ENCODE measurements around the gene PSMA5.
A peak's percentile ranks its signal among the peaks of the same experiment; 100 is the strongest.
"Not testable (repeated sequence)": the region's sequence is repeated elsewhere in the genome, so short reads cannot be mapped to it uniquely, and the experiment has no call there.

The PSMA5 gene

DNA sequence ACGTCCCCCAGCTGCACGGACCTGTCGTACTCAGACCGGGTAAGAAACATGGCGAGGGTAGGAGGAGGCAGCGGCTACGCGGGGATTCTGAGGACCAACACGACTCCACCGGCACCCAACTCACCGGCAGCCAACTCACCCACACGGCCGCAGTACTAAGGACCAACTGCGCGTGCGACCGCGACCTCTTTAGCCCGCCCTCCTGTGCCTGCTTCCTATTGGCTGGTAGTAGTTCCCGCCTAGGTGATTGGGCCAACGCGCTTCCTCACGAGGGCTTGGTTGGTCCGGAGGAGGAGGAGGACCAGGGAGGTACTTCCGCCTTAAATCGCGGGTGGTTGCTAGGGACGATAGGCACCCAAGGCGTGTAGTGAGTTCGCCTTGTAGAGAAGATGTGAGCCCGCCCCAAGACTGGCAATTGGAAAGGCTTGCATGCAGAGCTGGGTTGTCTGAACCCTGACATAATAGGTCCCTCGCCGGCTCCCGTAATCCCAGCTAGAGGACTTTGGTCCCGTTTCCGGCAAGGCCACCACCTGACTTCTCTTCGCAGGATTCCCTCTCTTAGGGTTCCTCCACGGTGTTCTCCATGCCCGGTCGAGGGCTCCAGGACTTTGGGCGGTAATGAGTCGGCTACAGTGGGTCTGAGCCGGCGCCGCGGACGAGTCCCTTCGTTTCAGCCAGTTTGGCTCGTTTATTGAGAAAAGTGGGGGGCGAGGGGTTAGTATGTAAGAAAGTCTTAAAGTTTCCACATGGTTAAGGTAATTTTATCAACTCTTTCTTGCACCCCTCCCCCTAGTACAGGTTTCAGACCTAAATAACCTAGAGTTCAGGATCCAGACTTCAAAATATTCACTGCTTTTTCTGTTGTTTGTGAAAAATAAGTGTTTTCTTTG, at the start of gene PSMA5:
PSMA5 (minus strand) TSS at position 168 of the 890 bp plus-strand sequence; CDS start at position 50, 118 bp downstream.
- peak; percentile 94 to 100 (median 96) for DNase-seq
- intact Hi-C loops (cut with DNase I): loop anchor here (2.0 kb wide), 2 partner anchors 56 to 106 kb away; partner anchors contain the start of gene ATXN7L2

DNA sequence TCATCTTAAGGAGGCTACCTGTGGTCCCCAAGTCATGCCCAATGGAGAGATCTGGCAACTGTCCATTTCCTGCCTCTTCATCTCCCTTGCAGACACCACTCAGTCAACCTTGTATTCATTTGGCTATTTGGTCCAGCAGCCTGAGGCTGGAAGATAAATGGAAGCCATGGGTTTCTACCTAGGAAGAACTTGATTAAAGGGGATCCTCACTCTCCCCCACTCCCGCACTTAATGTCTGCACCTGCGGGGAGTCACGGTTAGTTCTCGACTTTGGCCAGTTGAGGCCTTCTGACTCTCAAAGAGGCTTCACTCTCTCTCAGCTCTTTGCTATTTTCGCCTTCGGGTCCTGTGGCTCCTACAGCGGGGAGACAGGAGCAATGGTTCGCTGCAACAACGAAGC, 49.0 kb upstream of the PSMA5 start:
- peak in 1 of 10 donors; percentile 43 for DNase-seq
- intact Hi-C loops (cut with DNase I): no loop called here

DNA sequence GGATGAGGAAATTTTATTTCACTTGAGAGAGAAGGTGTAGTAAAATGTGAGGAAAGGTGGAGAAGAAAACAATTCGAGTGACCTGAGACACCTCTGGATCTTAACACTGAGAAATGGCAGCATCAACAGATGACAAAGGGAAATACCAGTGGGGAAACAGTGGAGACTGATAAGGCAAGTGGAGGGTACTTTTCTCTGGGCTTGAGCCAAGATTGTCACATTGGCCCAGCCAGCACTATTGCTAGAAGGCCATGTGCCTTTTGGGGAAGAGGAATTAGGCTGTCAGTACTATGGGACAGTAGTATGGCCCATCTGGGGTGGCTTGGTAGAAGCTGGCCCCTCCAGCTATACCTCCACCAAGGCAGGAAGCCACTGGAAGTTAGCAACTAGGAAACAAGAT, 48.4 kb upstream of the PSMA5 start:
- intact Hi-C loops (cut with DNase I): no loop called here

DNA sequence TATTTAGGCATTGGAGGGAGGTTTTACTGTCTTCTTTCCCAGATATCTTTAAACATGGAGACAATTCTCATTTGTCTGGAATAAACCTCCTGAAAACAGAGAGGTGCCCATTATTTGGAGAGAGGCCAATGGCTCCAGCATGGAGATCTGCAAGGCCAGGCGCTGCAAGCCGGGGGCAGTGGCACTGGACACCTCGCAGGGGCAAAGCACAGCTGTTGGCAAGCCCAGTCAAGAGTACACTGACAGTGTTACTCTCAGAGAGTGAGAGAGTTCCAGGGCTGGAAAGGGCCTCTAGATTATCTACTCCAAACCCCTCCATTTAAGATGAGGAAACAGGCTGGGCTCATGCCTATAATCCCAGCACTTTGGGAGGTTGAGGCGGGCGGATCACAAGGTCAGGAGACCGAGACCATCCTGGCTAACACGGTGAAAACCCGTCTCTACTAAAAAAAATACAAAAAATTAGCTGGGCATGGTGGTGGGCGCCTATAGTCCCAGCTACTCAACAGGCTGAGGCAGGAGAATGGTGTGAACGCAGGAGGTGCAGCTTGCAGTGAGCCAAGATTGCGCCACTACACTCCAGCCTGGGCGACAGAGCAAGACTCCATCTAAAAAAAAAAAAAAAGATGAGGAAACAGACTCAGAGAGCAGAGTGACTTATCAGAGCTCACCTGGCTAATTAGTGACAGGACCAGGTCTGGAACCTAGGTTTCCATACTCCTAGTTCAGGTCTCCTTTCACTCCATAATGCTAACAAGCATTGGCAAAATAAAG, 47.2 kb upstream of the PSMA5 start:
- intact Hi-C loops (cut with DNase I); DNase-seq: not testable (repeated sequence)

More for the DNA sequence above, 48.4 kb upstream of the PSMA5 start:
- DNase-seq: peak in 1 of 10 donors; percentile 20

DNA sequence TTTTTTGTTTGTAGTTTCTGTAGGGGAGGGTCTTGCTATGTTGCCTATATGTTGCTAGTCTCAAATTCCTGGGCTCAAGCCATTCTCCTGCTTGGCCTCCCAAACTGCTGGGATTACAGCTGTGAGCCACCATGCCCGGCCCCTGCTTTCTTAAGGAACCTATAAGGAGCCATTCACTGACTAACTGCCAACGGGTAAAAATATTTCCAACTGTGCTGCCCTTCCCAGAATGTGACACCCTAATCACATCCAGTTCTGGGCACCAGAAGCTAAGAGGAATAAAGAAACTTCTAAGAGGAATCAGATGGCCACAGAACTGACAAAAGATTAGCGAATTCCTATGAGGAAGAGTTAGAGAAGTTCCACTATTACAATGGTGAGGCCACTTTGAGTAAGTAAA, 46.5 kb upstream of the PSMA5 start:
- intact Hi-C loops (cut with DNase I): no loop called here
- DNase-seq: no peak

DNA sequence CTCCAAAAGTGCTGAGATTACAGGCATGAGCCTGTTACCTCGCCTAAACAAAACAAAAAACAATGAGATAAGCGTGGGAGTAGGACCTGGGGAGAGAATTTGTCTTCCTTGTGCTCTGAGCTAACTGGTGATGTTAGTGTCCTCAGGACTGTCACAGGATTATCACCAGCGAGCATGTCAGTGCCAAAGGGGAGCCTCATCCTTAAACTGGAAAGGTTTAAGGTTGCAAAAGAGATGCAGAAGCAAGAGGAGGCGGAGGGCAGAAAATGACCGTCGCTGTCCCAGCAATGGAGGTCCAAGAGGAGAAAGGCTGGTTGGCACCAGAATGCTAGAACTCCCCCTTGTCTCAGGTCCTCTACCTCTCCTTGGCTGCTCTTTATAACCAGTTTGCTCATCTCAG, 44.0 kb upstream of the PSMA5 start:
- intact Hi-C loops (cut with DNase I): no loop called here
- DNase-seq: no peak

DNA sequence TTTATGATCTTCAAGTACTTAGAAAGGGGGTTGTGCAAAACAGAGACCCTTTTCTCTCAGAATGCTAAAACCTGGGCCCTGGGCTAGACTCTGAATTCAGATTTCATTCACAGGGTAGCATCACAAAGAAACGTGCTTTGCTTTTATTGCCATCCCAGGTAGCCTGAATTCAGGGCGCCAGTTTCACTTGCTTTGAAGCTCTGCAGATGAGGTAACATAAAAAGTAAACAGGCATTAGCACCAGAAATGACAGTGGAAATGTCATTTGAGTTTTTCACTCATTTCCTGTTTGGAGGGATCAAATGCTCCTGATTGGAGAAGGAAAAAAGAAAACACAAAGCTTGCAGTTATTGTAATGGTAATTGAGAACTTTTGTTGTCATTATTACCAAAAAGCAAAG, 42.7 kb upstream of the PSMA5 start:
- DNase-seq: no peak
- intact Hi-C loops (cut with DNase I): no loop called here

DNA sequence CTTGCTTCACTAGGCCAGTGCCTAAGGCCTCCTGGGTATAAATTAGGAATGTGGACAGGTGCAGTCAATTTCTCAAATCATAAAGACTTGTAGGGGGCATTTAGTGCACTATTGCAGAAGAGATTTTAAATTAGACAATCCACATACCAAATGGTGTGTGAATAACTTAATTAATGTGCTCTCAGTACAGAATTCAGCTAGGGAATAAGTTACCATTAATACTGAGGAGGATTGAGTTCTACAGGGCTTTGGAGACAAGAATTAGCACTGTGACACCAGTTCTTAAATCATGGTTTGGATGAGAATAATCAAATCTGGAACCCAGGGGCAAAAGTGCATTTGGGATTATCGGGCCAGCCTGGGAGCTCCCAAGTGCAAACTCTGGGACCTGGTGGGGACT, 41.8 kb upstream of the PSMA5 start:
- intact Hi-C loops (cut with DNase I): no loop called here
- DNase-seq: no peak

DNA sequence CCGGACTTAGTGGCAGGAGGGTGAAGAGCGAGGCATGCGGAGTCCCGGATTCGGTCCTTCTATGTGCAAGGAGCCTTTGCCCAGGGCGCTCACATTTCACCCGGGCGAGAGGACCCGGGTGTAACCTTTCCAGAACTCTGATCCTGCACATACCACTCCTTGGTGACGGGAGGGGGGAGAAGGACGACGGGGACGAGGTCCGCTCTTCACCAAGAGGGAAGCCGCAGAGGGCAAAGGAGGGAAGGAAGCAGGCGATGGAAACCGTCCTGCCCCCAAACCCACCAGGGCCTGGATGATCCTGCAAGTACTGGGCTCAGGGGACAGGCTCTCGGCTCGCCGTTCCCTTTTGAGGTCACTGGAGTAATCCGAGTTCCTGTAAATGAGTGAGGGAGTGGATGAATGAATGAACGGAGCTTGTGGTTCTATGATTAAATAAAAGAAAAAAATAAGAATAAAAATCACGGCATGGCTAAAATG, 41.1 kb upstream of the PSMA5 start:
- no peak for DNase-seq
- intact Hi-C loops (cut with DNase I): no loop called here

DNA sequence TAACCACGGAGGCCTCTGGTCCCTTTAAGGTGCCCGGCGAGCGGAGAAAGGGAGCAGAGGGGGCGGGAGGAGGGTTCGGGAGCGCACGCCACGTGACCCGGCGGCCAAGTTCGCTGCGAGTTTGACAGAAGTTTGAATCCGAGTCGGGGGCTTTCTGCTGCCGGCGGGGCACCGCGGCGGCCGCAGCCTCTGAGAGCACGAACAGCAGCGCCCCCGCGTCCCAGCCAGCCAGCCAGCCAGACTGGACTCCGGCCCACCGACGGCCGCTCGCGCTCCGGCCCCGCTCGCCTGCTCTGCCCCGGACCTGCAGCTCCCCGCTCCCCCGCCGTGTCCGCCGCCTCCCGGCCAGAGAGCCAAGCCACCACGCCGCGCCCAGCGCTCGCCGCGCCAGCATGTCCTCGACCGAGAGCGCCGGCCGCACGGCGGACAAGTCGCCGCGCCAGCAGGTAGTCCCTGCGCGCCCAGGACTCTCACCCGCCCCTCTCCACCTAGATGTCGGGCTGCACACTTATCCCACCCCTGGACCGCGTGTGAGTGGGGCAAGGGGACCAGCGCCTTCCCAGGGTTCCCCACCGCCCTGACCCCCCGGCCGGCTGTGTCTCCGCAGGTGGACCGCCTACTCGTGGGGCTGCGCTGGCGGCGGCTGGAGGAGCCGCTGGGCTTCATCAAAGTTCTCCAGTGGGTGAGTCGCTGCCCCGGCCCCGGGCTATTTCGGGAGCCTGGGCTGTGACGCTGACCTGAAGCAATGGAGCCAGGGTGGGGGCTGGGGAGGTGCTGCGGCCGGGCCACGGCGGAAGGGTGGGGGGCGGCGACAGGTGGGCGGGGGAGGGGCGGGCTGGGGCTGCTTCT, 40.4 kb upstream of the PSMA5 start, which contains the start of gene SYPL2:
SYPL2 (plus strand) TSS at position 95 of the 849 bp plus-strand sequence; CDS start at position 393, 298 bp downstream.
- intact Hi-C loops (cut with DNase I): no loop called here
- peak in 6 of 10 donors; percentile 16 to 88 (median 37) for DNase-seq

DNA sequence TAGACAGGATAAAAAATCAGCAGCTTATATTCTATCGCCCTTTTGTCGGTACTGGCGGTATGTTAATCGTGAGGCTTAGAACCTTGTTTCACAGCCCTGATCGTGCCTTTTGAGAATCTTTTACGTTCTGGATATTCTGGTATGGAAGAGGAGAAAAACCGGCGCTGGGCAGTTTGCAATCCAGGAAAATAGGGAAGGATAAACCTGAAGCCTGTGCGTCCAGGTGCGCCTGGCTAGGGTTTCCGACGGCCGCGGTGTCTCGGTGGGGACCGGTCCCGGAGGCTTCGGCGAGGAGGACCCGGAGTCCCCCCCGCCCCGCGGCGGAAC, 39.8 kb upstream of the PSMA5 start:
- intact Hi-C loops (cut with DNase I): no loop called here
- DNase-seq: no peak

DNA sequence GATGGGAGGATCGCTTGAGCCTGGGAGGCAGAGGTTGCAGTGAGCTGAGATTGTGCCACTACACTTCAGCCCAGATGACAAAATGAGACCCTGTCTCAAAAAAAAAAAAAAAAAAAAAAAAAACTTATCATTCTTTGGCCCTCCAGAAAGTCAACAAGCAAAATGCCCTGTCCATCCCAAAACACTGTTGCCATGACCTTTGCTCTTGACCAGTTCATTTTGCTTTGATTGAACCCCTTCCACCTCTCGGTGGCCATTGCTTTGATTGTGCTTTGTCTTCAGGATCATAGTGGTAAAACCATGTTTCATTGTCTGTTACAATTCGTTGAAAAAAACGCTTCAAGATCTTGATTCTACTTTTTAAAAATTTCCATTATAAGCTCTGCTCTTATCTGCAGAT, 31.6 kb upstream of the PSMA5 start:
- DNase-seq: no peak
- intact Hi-C loops (cut with DNase I): no loop called here

DNA sequence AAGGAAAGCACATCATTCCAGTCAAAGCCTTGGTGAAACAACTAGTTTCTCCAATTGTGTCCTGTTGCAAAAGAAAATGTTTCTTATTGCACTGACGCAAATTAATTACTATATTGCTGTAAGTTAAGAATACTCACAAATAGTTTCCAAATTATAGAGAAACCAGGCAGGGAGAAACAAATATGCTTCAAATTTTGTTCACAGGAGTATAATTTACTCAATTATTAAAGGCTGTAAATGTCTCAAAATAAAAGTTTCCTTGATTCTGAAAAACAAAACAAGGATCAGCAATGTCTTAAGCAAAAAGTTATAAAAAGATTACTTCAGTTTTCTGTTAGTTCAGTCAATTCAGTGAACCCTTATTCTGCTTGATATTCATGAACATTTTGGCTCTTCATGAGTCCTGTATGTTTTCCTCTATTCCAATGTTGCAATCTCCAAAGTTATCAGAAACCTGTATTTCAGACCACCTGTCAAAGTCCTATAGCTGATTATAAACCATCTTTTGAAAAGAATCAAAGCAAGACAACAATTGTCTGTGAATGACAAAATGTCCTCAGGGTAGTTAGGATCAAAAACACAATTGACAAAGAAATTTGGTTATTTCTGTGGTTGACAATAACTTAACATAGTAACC, 28.4 kb upstream of the PSMA5 start:
- intact Hi-C loops (cut with DNase I): no loop called here
- no peak for DNase-seq

DNA sequence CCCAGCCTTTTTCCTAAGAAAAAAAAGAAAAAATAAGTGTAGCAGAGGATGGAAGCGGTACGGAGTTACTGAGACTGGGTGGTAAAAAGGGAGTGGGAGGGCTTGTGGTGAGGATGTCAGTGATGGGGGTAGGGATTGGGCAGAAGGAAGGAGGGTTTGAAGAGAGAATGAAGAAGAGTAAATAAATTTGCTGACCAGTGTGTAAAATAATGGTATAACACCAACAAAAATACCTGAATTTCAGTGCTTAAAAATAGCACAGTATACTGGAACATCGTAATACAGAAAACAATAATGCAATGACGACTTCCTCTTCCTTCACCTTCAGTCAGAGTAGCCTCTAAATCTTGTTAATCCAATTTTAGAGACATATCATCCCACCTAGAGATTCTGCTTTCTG, 21.3 kb upstream of the PSMA5 start:
- no peak for DNase-seq
- intact Hi-C loops (cut with DNase I): no loop called here

DNA sequence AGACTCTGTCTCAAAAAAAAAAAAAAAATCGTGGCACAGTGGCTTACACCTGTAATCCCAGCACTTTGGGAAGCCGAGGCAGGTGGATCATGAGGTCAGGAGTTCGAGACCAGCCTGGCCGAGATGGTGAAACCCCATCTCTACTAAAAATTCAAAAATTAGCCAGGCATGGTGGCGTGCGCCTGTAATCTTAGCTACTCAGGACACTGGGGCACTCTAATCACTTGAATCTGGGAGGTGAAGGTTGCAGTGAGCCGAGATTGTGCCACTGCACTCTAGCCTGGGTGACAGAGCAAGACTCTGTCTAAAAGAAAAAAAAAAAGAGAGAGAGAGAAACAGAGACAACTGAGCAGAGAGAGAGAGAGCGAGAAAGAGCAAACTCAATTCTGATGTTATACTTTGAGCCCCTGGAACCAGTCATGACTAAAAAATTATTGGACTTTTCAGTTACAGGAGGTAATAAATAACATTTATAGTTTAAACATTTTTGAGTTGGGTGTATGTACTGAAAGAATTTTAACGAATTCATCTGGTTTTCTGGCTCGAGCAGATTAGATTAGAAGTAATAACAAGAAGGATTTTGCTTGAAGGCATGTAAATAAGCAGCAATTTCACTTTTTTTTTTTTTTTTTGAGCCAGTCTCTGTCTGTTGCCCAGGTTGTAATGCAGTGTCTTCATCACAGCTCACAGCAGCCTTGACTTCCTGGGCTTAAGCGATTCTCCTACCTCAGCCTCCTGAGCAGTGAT, 19.9 kb upstream of the PSMA5 start:
- DNase-seq; intact Hi-C loops (cut with DNase I): not testable (repeated sequence)

DNA sequence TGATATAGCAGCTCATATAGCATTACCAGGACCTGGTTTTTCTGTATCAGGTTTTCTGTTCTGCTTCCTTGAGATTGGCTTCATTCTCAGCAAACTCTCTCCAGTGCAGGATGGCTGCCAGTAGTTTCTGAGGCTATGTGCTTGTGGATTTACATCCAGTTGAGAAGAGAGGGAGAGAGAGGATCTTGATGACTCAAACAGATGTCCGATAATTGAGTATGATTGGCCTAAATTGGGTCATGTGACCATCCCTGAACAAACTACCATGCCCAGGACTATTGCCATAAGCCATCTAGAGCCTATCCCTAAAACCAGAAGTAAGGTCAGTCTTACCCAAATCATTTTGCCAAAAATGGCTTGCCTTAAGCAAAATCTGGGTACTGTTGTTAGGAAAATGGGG, 18.1 kb upstream of the PSMA5 start:
- intact Hi-C loops (cut with DNase I): no loop called here

DNA sequence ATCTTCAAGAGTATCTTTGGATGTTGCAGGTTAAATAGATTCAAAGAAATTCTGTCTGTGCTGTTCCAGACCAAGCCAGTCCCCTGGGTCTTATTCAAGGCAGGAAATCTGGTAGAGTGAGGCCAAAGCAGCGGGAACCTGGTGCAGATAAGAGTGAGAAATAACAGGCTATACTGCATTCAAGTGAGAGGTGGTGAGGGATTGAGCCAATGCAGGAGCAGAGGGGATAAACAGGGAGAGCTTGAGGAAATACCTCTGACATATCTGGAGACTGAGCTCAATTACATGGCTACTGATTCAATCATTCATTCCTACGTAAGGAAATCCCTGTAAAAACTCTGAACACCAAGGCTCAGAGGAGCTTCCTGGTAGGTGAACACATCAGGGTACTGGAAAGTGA, 17.2 kb upstream of the PSMA5 start:
- intact Hi-C loops (cut with DNase I): no loop called here
- no peak for DNase-seq

More for the DNA sequence above, 18.1 kb upstream of the PSMA5 start:
- no peak for DNase-seq

DNA sequence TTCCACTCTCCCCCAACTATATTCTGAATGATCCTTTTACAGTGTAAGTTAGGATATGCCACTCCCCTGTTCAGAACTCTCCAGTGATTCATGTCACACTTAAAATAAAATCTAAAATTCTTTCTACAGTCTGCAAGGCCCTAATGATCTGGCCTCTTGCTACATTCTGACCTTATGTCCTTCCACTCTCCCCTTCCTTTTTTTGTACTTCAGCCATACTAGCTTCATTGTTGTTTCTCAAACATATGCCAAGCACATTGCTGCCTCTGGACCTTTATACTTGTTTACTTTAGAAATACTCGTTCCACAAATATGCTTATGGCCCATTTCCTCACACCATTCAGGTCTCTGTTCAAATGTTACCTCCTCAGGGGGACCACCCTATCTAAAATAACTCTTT, 14.8 kb upstream of the PSMA5 start:
- DNase-seq: no peak
- intact Hi-C loops (cut with DNase I): no loop called here

DNA sequence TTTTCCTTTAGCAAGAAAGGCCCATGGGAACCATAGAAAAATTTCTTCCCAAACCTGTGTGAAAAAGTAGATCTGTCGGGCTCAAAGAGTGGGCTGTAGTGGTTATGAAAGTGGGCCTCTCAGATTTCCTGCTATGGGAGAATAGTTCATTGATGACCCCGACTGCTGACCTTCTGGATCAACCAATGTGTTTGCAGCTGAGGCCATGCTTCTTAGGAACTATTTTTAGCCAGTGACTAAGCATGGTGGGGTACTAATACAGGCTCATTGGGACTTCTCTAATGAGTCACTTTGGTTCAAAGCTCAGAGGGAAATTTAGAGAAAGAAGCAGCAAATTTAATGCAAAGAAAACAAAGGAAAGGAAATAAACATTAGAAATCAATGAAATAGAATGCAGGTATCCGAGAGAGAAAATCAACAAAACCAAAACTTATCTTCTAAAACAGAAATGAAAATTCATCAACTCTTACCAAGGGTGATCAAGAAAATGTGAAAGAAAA, 12.6 kb upstream of the PSMA5 start:
- intact Hi-C loops (cut with DNase I): no loop called here
- DNase-seq: no peak

All from posterior cingulate gyrus (tissue), 11 donors.